ENCODE measurements around the gene AKAP13.
"Not testable (repeated sequence)": the region's sequence is repeated elsewhere in the genome, so short reads cannot be mapped to it uniquely, and the experiment has no call there.

Gene AKAP13

DNA sequence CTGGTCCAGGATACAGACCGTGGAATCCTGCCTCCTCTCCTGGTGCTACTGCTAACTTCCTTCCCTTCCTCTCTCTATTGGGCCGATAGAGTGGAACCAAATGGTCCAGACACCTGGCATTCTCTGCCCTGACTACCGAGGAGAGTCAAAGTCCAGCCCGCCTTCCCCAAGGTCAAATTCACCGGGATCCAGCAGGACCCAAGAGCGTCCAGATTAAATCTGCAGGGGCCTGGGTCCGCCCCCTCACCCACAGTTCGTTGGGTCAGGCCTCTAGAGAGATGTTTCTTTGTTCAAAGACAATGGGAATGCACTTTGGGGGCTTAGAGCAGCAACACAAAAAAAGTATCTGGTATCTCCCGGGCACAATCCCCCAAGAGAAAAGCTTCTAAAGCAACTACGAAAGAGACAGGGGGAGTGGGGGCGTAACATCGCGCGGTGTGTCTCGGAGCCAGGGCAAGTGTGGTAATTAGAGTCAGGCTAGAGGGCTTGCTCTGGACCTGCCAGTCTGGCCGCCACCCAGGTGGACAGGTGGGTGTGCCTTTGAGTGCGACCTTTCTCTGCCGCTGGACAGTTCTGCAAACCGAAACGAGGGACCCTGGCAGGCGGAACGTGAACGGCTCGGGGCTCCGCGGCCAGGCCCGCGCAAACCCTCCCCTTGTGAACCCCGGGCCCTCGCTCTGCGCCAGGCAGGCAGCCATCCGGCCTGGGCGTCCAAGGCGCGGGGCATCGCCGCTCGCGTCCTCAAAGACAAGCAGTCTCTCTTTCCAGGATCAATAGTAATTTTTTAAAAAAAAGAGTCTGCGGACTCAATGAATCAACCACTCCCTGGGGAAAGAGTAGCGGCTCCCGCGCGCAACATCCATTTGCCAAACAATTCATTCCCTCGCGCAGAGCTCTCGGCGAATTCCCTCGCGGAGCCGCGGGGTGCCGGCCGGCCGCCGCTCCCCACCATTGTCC, 413.5 kb downstream of the AKAP13 start:
- peak; percentile 33 for DNase-seq (ENCODE audit: low read depth)

DNA sequence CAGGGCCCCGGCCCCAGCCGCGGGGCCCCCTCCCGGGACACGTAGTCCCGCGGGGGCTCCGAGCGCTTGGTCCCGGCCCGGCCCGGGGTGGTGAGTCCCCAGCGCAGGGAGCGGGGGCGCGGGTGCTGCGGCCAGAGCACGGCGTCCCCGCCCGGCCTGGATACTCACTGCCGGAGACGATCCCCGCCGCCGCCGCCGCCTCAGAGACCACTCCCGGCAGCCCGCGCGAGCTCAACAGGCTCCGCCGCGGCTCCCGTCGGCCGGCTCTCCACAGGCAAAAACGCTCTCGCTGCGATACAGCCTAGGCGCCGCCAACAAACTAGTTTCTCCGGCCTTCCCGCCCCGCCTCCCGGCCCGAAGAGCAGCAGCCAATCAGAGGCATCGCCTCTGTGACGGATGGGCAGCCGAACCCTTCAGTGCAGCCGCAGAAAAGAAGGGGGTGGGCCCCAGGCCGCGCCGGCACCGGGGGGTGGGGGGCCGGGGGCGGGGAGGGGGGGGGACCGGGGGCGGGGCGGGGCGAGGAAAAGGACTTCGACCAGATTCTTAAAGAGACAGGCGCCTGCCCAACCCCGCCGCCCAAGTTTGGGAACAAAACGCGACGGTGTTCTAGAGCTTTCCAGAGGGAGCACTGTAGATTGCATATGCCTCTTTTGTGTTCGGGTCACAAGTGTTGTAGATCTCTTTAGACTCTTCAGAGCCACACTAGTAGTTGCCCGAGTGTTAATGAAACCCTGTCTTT, 414.4 kb downstream of the AKAP13 start, which contains the start of gene KLHL25:
Gene KLHL25, minus strand, starts transcription at position 328 of the 739 bp plus-strand sequence. CDS start 25,115 bp downstream, outside the sequence.
- peak; percentile 94 for DNase-seq (ENCODE audit: low read depth)

DNA sequence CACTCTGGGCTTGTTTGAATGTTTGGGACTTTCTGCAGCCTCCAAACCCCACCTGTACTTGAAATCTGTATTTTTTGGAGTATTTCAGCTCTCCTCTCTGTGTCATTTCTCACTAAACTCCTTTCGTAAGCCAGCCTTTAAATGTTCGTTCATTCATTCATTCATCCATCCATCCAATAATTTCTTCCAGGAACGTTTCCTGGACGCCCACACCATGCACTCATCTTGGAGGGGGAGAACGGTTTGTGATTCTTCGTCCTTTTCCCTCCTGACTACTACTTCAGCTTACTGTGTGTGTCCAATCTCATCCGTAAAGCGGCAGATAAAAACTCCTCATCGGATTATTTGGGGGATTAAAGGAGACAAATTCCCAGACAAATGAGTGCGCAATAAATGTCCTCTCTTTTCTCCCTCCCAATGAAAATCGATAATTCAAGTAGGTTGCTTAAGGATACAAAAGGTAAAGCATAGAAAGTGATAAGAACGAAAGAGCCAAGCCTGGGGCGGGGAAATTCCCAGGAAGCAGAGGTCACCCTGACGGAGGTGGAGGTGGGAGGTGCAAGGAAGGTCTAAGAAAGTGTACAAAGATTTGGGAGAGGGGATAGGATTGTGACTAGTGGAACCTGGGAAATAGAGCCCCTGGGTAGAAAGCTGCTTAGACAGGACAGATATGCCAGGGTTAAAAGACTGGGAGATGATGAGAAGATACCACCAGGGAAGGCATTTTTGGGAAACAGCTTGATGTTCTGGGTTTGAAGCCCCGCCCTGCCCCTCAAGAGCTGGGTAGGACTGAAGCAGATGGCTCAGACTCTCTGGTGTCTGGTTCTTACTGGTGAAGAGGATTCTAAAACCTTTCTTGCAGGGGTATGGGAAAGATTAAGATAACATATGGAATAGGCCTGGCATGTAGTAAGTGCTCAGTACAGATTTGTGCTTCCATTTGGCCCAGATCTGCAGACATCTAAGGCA, 415.2 kb downstream of the AKAP13 start:
- no peak for DNase-seq (ENCODE audit: low read depth)

DNA sequence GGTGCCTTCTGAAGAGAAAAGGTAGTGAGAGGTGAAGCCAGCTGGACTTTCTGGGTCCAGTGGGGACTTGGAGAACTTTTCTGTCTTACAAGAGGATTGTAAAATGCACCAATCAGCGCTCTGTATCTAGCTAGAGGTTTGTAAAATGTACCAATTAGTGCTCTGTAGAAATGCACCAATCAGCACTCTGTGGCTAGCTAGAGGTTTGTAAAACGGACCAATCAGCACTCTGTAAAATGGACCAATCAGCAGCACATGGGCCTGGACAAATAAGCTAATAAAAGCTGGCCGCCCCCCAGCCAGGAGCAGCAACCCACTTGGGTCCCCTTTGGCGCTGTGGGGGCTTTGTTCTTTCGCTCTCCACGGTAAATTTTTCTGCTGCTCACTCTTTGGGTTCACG, 416.0 kb downstream of the AKAP13 start:
- DNase-seq (ENCODE audit: low read depth), result not testable (repeated sequence)

Measured in iris pigment epithelial cell (primary cell).